IMR-90 (cell line): ENCODE measurements around the gene DPCD. TPM values are rescaled to one million over a fixed set of nuclear protein-coding genes. Genes with fewer than 3 reads are reported as not detected.
A peak's percentile ranks its signal among the peaks of the same experiment; 100 is the strongest.
"Not testable (repeated sequence)": the region's sequence is repeated elsewhere in the genome, so short reads cannot be mapped to it uniquely, and the experiment has no call there.

Source experiments
- ATAC-seq: fragments of 200-7000 bp; cut with Tn5 transposase; 2 replicates; pipeline ENCODE4 v1.9.1; 2020; ENCODE audit warnings: low read depth, mild to moderate bottlenecking, moderate library complexity
- BruUV-seq: library from RNA; stranded (reverse); fragments of 400-500 nt; replicated peaks from 2 replicates; lab custom pipeline; 2021; lab: Mats Ljungman, UMichigan
- CTCF ChIA-PET: fragments of 300-600 bp; formaldehyde crosslinking; extraction: SDS; loops from one replicate; lab custom pipeline; 2021; ENCODE audit warnings: antibody characterized with exemption; lab: Yijun Ruan, JAX
- POLR2A ChIA-PET: fragments of 300-600 bp; sonication (Branson Sonifier 250); formaldehyde crosslinking; loops from one replicate; lab custom pipeline; 2022; ENCODE audit warnings: antibody characterized with exemption; ENCODE audit not compliant: unreplicated experiment; lab: Charles Lee
- DNase-seq: peaks from one replicate; pipeline ENCODE4 v3.0.0; 2013
- H2AFZ ChIP-seq: replicated peaks from 2 replicates; pipeline ENCODE3; 2013; ENCODE audit warnings: low read length, mild to moderate bottlenecking; ENCODE audit not compliant: poor library complexity
- H2AK5ac ChIP-seq: 2 replicates; pipeline ENCODE4 v1.6.1; 2013; ENCODE audit warnings: low read depth, low read length, inconsistent platforms
- H2AK9ac ChIP-seq: replicated peaks from 2 replicates; pipeline ENCODE3; 2013; ENCODE audit warnings: mild to moderate bottlenecking, low read depth, low read length, moderate library complexity; ENCODE audit not compliant: poor library complexity
- H2BK120ac ChIP-seq: 2 replicates; pipeline ENCODE4 v1.6.1; 2013; ENCODE audit warnings: low read depth, low read length, inconsistent platforms
- H2BK15ac ChIP-seq: 3 replicates; pipeline ENCODE4 v1.6.1; 2013; ENCODE audit warnings: low read depth, low read length, inconsistent platforms
- H2BK20ac ChIP-seq: 2 replicates; pipeline ENCODE4 v1.6.1; 2013; ENCODE audit warnings: low read depth, mild to moderate bottlenecking, inconsistent platforms, low read length, moderate library complexity
- H2BK5ac ChIP-seq: 2 replicates; pipeline ENCODE4 v1.6.1; 2013; ENCODE audit warnings: mild to moderate bottlenecking, low read depth, low read length, inconsistent platforms; ENCODE audit not compliant: poor library complexity, severe bottlenecking
- H3K14ac ChIP-seq: replicated peaks from 2 replicates; pipeline ENCODE4 v1.6.1; 2013; ENCODE audit warnings: low read depth, low read length, inconsistent platforms
- H3K18ac ChIP-seq: 2 replicates; pipeline ENCODE4 v1.6.1; 2013; ENCODE audit warnings: low read depth, low read length, control low read depth
- H3K23ac ChIP-seq: 2 replicates; pipeline ENCODE4 v1.6.1; 2013; ENCODE audit warnings: low read depth, low read length, inconsistent platforms
- H3K27ac ChIP-seq: 2 replicates; pipeline ENCODE4 v1.5.1; 2013; ENCODE audit warnings: mild to moderate bottlenecking, control low read depth, low read length; ENCODE audit not compliant: insufficient read depth
- H3K27me3 ChIP-seq: 2 replicates; pipeline ENCODE4 v1.6.1; 2013; ENCODE audit warnings: low read length; ENCODE audit not compliant: control insufficient read depth, insufficient read depth
- H3K36me3 ChIP-seq: 2 replicates; pipeline ENCODE4 v1.6.1; 2013; ENCODE audit warnings: low read length, mixed read lengths; ENCODE audit not compliant: control insufficient read depth, insufficient read depth
- H3K4ac ChIP-seq: 2 replicates; pipeline ENCODE4 v1.6.1; 2013; ENCODE audit warnings: low read depth, low read length, inconsistent platforms
- H3K4me1 ChIP-seq: 2 replicates; pipeline ENCODE4 v1.6.1; 2013; ENCODE audit warnings: low read length, mixed read lengths; ENCODE audit not compliant: control insufficient read depth, insufficient read depth
- H3K4me2 ChIP-seq: 2 replicates; pipeline ENCODE4 v1.6.1; 2013; ENCODE audit warnings: low read depth, mild to moderate bottlenecking, control low read depth, low read length, moderate library complexity
- H3K4me3 ChIP-seq: 2 replicates; pipeline ENCODE4 v1.5.1; 2013; ENCODE audit warnings: low read depth, mild to moderate bottlenecking, control low read depth, low read length, moderate library complexity; ENCODE audit not compliant: insufficient read depth
- H3K56ac ChIP-seq: 2 replicates; pipeline ENCODE4 v1.6.1; 2013; ENCODE audit warnings: low read length, inconsistent platforms; ENCODE audit not compliant: insufficient read depth; ENCODE audit errors: extremely low read depth
- H3K79me1 ChIP-seq, 2 experiments: 2 replicates each; pipeline ENCODE4 v1.6.1; 2013; ENCODE audit warnings: low read length in 2 of 2, inconsistent platforms in 1 of 2, low read depth in 1 of 2
- H3K9ac ChIP-seq: 2 replicates; pipeline ENCODE4 v1.6.1; 2013; ENCODE audit warnings: low read depth, low read length, control low read depth
- H3K9me1 ChIP-seq: 2 replicates; pipeline ENCODE4 v1.6.1; 2013; ENCODE audit warnings: low read length, inconsistent platforms; ENCODE audit not compliant: insufficient read depth
- H3K9me3 ChIP-seq: 2 replicates; pipeline ENCODE4 v1.6.1; 2013; ENCODE audit warnings: low read length; ENCODE audit not compliant: control insufficient read depth, insufficient read depth
- H4K20me1 ChIP-seq: 2 replicates; pipeline ENCODE4 v1.6.1; 2013; ENCODE audit warnings: low read length, inconsistent platforms; ENCODE audit not compliant: insufficient read depth
- H4K5ac ChIP-seq: 2 replicates; pipeline ENCODE4 v1.6.1; 2013; ENCODE audit warnings: mild to moderate bottlenecking, low read depth, low read length, control low read depth
- H4K8ac ChIP-seq, 2 experiments: 2 replicates each; pipeline ENCODE4 v1.6.1; 2013; ENCODE audit warnings: low read depth in 2 of 2, low read length in 2 of 2, control low read depth in 1 of 2, inconsistent platforms in 1 of 2
- H4K91ac ChIP-seq: 2 replicates; pipeline ENCODE4 v1.6.1; 2013; ENCODE audit warnings: low read depth, low read length, inconsistent platforms; ENCODE audit not compliant: insufficient read depth
- MAFK ChIP-seq: IDR thresholded peaks from 2 replicates; pipeline ENCODE4 v1.6.1; 2012; ENCODE audit warnings: low read depth, low read length, improper control_type of control experiment
- MAZ ChIP-seq: IDR thresholded peaks from 2 replicates; pipeline ENCODE4 v1.6.1; 2012; ENCODE audit warnings: low read depth, mild to moderate bottlenecking, low read length, improper control_type of control experiment, moderate library complexity, borderline replicate concordance
- MXI1 ChIP-seq: IDR thresholded peaks from 2 replicates; pipeline ENCODE4 v1.6.1; 2012; ENCODE audit warnings: low read depth, mild to moderate bottlenecking, low read length, moderate library complexity, borderline replicate concordance
- WGBS, 2 experiments: methylation state at CpG; one replicate each; pipeline versions ENCODE4 v1.1.5 to v1.1.7; 2013; ENCODE audit warnings: missing lambda C conversion rate in 2 of 2; ENCODE audit not compliant: insufficient read length in 1 of 2; ENCODE audit errors: extremely low coverage in 2 of 2; 5-methylcytosine and 5-hydroxymethylcytosine counted together
- dilution Hi-C: fragments of 300-500 bp; cut with HindIII; formaldehyde crosslinking; loops from one replicate; pipeline ENCODE4 v1.14.3; 2018; ENCODE audit warnings: low sequenced_read_pairs; ENCODE audit not compliant: unreplicated experiment
- in situ Hi-C: fragments of 300-500 bp; cut with MboI; formaldehyde crosslinking; loops from 3 replicates; pipeline ENCODE4 v1.14.3; 2019; ENCODE audit warnings: low sequenced_read_pairs, inconsistent platforms, mixed read lengths
- intact Hi-C: fragments of 100-400 bp; cut with micrococcal nuclease; formaldehyde crosslinking; loops from 2 replicates; pipeline ENCODE4 v1.10.0; 2022
- polyA plus RNA-seq, 3 experiments: library from polyadenylated mRNA; depleted of rRNA; stranded (reverse); fragments of >200 nt; gene quantifications; 2 replicates each; pipeline ENCODE4 v1.2.3, GENCODE V29; 2012; ENCODE audit warnings: low replicate concordance in 1 of 3
- total RNA-seq: library from RNA; depleted of rRNA; stranded (reverse); fragments of >200 nt; gene quantifications from 2 replicates; pipeline ENCODE4 v1.2.3, GENCODE V29; 2012
- TF ChIP-seq, protein P1 (sequence below): conservative IDR thresholded peaks from 2 replicates; pipeline ENCODE4 v1.5.1; 2012; ENCODE audit warnings: mild to moderate bottlenecking, low read depth, low read length, improper control_type of control experiment

Gene DPCD
- total and polyA plus RNA-seq, 2 of the 4 experiments (the other 2 are of a cell fraction), result 59.1 to 73.7 TPM

DNA sequence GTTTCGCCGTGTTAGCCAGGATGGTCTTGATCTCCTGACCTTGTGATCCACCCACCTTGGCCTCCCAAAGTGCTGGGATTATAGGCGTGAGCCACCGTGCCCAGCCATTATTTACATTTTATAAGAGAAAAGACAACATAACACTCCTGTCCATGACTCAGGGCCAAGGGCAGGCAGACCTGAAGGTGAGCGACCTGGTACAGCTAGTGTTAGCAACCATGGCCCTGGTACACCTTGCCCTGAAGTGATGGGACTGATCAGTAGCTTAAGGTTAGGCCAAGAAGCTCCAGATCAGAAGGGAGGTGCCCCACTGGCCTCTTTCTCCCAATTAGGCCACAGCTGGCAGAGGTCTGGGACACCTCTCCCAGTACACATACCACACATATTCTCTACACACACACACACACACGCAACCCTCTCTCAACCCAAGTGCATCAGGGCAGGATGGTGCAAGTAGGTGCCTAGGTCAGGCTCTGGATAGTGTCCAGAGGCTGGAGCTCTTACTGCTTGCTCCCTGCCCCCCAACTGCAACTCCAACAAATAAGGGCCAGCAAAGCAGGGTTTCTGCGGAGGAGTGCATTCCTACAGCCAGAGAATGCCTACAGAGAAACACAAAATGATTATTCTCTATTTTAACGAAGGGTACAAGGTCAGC is 43.8 kb downstream of the DPCD start:
- POLR2A ChIA-PET, result no interaction called here
- Histone ChIP-seq H3K18ac (no peak overlapping the region), H3K4me3 (no peak overlapping the region), H3K4ac (no peak overlapping the region), H3K23ac (no peak overlapping the region), H2BK5ac (no peak overlapping the region), H2AK5ac (no peak overlapping the region), H2AFZ (no peak overlapping the region), H3K27me3 (no peaks in the 10 kb centered on the region), H3K9me1 (peaks cover 7% of the 10 kb centered on the region; the same call in 1 of the 2 replicates), H2AK9ac (no peak overlapping the region), H4K5ac (no peak overlapping the region), H4K20me1 (peaks cover 7% of the 10 kb centered on the region; the same call in 1 of the 2 replicates), H3K4me1 (no peaks in the 10 kb centered on the region), H2BK15ac (no peak overlapping the region), H3K9ac (no peak overlapping the region), H2BK120ac (no peak overlapping the region), H3K4me2 (no peak overlapping the region), H3K9me3 (no peaks in the 10 kb centered on the region), H3K14ac (no peak overlapping the region), H3K36me3 (no peaks in the 10 kb centered on the region; the same call in 1 of the 2 replicates), H4K8ac (no peak overlapping the region), H2BK20ac (no peak overlapping the region), H3K79me1 (no peaks in the 10 kb centered on the region; a peak in 1 of 4 replicates), H3K27ac (no peak overlapping the region), H4K91ac (no peak overlapping the region), H3K56ac (no peak overlapping the region)
- DNase-seq (no peak), ATAC-seq (peak; percentile 35)
- BruUV-seq, result no TSS peak
- intact Hi-C loops (no loop called here), dilution Hi-C loops (no loop called here), in situ Hi-C loops (no loop called here)
- no CpG with 5 or more reads among the region's 8 CpGs for WGBS, 2 experiments
- TF ChIP-seq MXI1 (no peak), MAZ (no peak), MAFK (no peak)
- TF ChIP-seq, protein P1, sequence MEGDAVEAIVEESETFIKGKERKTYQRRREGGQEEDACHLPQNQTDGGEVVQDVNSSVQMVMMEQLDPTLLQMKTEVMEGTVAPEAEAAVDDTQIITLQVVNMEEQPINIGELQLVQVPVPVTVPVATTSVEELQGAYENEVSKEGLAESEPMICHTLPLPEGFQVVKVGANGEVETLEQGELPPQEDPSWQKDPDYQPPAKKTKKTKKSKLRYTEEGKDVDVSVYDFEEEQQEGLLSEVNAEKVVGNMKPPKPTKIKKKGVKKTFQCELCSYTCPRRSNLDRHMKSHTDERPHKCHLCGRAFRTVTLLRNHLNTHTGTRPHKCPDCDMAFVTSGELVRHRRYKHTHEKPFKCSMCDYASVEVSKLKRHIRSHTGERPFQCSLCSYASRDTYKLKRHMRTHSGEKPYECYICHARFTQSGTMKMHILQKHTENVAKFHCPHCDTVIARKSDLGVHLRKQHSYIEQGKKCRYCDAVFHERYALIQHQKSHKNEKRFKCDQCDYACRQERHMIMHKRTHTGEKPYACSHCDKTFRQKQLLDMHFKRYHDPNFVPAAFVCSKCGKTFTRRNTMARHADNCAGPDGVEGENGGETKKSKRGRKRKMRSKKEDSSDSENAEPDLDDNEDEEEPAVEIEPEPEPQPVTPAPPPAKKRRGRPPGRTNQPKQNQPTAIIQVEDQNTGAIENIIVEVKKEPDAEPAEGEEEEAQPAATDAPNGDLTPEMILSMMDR, result no peak
- CTCF ChIA-PET, result interaction anchor here (1.2 kb wide), 1 partner anchor 23 kb away, joined by 3 read pairs; no protein-coding TSS in a partner anchor

DNA sequence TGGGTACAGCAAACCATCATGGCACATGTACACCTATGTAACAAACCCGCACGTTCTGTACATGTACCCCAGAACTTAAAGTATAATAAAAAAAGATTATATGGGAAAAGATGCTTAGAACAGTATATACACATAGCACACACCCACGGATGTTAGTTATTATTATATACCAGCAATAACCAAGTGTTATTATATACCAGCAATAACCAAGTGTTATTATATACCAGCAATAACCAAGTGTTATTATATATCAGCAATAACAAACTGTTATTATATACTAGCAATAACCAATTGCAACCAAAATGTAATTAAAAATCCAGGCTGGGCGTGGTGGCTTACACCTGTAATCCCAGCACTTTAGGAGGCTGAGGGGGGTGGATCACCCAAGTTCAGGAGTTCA is 45.4 kb downstream of the DPCD start:
- BruUV-seq, H3K27me3 ChIP-seq, H3K4ac ChIP-seq, H4K8ac ChIP-seq, H2BK15ac ChIP-seq, H3K9me1 ChIP-seq, dilution Hi-C loops, H4K5ac ChIP-seq, H2AK9ac ChIP-seq, POLR2A ChIA-PET, H3K4me3 ChIP-seq, H3K4me1 ChIP-seq, H3K9ac ChIP-seq, H4K91ac ChIP-seq, H3K27ac ChIP-seq, H3K23ac ChIP-seq, H3K14ac ChIP-seq, H3K9me3 ChIP-seq, H3K4me2 ChIP-seq, H3K79me1 ChIP-seq, intact Hi-C loops, DNase-seq, H4K20me1 ChIP-seq, H2BK120ac ChIP-seq, CTCF ChIA-PET, H2AK5ac ChIP-seq, H2BK20ac ChIP-seq, H3K56ac ChIP-seq, ATAC-seq, in situ Hi-C loops, H3K18ac ChIP-seq, H2AFZ ChIP-seq, H2BK5ac ChIP-seq, H3K36me3 ChIP-seq: not testable (repeated sequence)
- no CpG with 5 or more reads among the region's 4 CpGs for WGBS, 2 experiments
